Left ventricle myocardium inferior (tissue), 1 donor: Measurements from ENCODE around the gene KDM4C. TPM values are rescaled to one million over a fixed set of nuclear protein-coding genes. Genes with fewer than 3 reads are reported as not detected.

Experiments
- DNase-seq: peaks from one replicate; pipeline ENCODE4 v3.0.0-alpha.2; 2020
- H3K27ac ChIP-seq: fragments of 200-600 bp; replicated peaks from 2 replicates; pipeline ENCODE4 v1.8.0; 2021
- H3K27me3 ChIP-seq: fragments of 200-600 bp; 2 replicates; pipeline ENCODE4 v1.8.0; 2021; ENCODE audit warnings: low read depth
- H3K36me3 ChIP-seq: fragments of 200-600 bp; 2 replicates; pipeline ENCODE4 v1.8.0; 2021
- H3K4me1 ChIP-seq: fragments of 200-600 bp; 2 replicates; pipeline ENCODE4 v1.8.0; 2021
- H3K4me3 ChIP-seq: fragments of 200-600 bp; 2 replicates; pipeline ENCODE4 v1.8.0; 2021; ENCODE audit warnings: mild to moderate bottlenecking, moderate library complexity
- H3K9me3 ChIP-seq: fragments of 200-600 bp; replicated peaks from 2 replicates; pipeline ENCODE4 v1.8.0; 2021
- CTCF ChIP-seq: fragments of 200-600 bp; IDR thresholded peaks from 2 replicates; pipeline ENCODE4 v1.8.0; 2021; ENCODE audit warnings: antibody characterized with exemption, mild to moderate bottlenecking, borderline replicate concordance
- intact Hi-C: fragments of 100-400 bp; cut with micrococcal nuclease; formaldehyde crosslinking; loops from one replicate; pipeline ENCODE4 v1.11.0; 2022
- total RNA-seq: library from RNA; stranded (reverse); fragmentation: NEBNext Ultra II Directional; extraction: Animal tissue kit (Norgen Biotek cat#: 25700); gene quantifications from one replicate; pipeline ENCODE4 v1.2.1, GENCODE V29; 2021
- donor health status: DM: no; HTN: yes; CAD: no; lungs with severe emphysema.

The KDM4C gene
- total RNA-seq, 1 donor from 2014 or later, result 14.1 TPM

DNA sequence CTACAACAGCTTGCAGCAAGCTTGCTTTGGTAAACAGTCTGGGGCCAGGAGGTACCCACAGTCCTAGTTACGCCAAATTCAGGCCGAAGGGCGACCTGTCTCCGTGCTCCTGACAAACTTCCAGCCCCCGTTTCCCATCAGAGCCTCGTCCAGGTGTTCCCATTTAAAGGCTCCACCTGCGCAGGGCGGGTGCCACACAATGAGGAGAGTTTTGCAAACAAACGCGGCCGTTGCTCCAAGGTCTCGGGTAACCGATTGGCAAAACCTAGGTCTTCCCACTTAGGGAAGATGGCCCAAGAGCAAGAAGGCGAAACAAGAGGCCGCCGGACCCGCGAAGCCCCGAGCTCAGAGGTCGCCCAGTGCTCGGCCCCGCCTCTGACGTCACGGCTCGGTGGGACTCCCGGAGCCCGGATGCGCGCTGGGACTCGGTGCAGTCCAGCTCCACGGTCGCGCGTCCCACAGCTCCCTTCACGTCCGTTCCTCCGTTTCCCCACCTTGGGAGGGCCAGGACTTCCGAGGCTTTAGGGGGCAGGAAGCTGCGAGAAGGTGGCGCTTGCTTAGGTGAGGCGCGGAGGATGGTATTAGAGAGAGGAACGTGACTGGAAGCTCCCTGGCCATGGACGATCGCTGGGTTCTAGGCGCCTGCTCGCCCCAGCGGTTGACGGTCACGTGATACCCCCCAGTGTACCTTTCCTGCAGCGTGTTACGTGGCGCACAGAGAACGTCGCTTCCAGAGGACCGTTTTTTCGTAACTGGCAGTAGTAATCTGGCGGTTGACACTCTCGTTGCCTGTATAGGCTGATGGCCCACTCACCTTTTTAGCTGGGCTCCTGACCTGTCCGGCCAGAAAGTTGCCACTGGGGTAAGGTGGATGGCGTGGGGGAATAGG is 41.8 kb upstream of the KDM4C start:
- no peaks in the 10 kb centered on the region for H3K36me3 ChIP-seq
- DNase-seq, result peak; percentile 70
- TF ChIP-seq CTCF, result no peak
- peaks cover 4% of the 10 kb centered on the region for H3K4me1 ChIP-seq
- intact Hi-C loops, result no loop called here
- H3K27me3 ChIP-seq, result peaks cover 6% of the 10 kb centered on the region
- no peak overlapping the region for H3K27ac ChIP-seq
- no peaks in the 10 kb centered on the region for H3K9me3 ChIP-seq
- H3K4me3 ChIP-seq, result peak overlapping the region; percentile 66

DNA sequence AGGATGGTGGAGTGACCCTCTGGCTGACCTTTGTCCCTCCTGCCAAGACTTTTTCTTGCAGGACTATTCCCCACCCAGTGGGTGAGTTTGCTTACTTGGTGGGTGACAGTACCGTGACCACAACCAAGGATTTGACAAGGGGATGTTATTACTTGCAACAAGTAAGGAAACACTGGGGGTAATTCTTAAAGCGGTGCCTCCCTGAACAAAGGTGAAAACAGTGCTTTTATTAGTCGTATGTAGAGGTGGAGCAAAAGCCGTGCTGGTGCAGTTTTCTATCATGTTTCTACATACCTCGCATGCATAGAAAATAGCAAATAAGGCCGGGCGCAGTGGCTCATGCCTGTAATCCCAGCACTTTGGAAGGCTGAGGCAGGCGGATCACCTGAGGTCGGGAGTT is 41.0 kb upstream of the KDM4C start:
- Histone ChIP-seq H3K4me1 (peaks cover 4% of the 10 kb centered on the region), H3K27me3 (peaks cover 6% of the 10 kb centered on the region), H3K4me3 (no peak overlapping the region), H3K36me3 (no peaks in the 10 kb centered on the region), H3K27ac (no peak overlapping the region), H3K9me3 (no peaks in the 10 kb centered on the region)
- no peak for TF ChIP-seq CTCF
- DNase-seq, result no peak
- intact Hi-C loops, result no loop called here

GRCh38 chr9:6723881-6724420 is 33.8 kb upstream of the KDM4C start:
- no peak overlapping the region for H3K27ac ChIP-seq
- DNase-seq, result no peak
- H3K4me1 ChIP-seq, result no peaks in the 10 kb centered on the region
- H3K4me3 ChIP-seq, result no peak overlapping the region
- H3K36me3 ChIP-seq, result no peaks in the 10 kb centered on the region
- intact Hi-C loops, result no loop called here
- H3K27me3 ChIP-seq, result peaks cover 15% of the 10 kb centered on the region
- no peaks in the 10 kb centered on the region for H3K9me3 ChIP-seq
- no peak for TF ChIP-seq CTCF

- H3K4me3 ChIP-seq, result no peak overlapping the region
- H3K27ac ChIP-seq, result no peak overlapping the region
- no peak for TF ChIP-seq CTCF
- no peaks in the 10 kb centered on the region for H3K4me1 ChIP-seq
- no peaks in the 10 kb centered on the region for H3K9me3 ChIP-seq
- intact Hi-C loops, result no loop called here
- no peaks in the 10 kb centered on the region for H3K36me3 ChIP-seq
- DNase-seq, result no peak
- H3K27me3 ChIP-seq, result no peaks in the 10 kb centered on the region
Observed at GRCh38 chr9:6733257-6733656, 24.5 kb upstream of the KDM4C start.

GRCh38 chr9:6733831-6734230 is 23.9 kb upstream of the KDM4C start:
- H3K27ac ChIP-seq, result no peak overlapping the region
- no peaks in the 10 kb centered on the region for H3K4me1 ChIP-seq
- TF ChIP-seq CTCF, result no peak
- H3K4me3 ChIP-seq, result no peak overlapping the region
- intact Hi-C loops, result no loop called here
- DNase-seq, result no peak
- H3K27me3 ChIP-seq, result no peaks in the 10 kb centered on the region
- no peaks in the 10 kb centered on the region for H3K36me3 ChIP-seq
- no peaks in the 10 kb centered on the region for H3K9me3 ChIP-seq
